ENCODE measurements around the gene ICOSLG.
"Not testable (repeated sequence)": the region's sequence is repeated elsewhere in the genome, so short reads cannot be mapped to it uniquely, and the experiment has no call there.

Gene ICOSLG, protein sequence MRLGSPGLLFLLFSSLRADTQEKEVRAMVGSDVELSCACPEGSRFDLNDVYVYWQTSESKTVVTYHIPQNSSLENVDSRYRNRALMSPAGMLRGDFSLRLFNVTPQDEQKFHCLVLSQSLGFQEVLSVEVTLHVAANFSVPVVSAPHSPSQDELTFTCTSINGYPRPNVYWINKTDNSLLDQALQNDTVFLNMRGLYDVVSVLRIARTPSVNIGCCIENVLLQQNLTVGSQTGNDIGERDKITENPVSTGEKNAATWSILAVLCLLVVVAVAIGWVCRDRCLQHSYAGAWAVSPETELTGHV

GRCh38 chr21:44240842-44241241, at the start of gene ICOSLG:
ICOSLG (minus strand) TSS chr21:44240943; CDS start chr21:44240817, 126 bp downstream.
- DNase-seq, result not testable (repeated sequence)

GRCh38 chr21:44289381-44290010, 48.8 kb upstream of the ICOSLG start:
- no peak for DNase-seq

DNA sequence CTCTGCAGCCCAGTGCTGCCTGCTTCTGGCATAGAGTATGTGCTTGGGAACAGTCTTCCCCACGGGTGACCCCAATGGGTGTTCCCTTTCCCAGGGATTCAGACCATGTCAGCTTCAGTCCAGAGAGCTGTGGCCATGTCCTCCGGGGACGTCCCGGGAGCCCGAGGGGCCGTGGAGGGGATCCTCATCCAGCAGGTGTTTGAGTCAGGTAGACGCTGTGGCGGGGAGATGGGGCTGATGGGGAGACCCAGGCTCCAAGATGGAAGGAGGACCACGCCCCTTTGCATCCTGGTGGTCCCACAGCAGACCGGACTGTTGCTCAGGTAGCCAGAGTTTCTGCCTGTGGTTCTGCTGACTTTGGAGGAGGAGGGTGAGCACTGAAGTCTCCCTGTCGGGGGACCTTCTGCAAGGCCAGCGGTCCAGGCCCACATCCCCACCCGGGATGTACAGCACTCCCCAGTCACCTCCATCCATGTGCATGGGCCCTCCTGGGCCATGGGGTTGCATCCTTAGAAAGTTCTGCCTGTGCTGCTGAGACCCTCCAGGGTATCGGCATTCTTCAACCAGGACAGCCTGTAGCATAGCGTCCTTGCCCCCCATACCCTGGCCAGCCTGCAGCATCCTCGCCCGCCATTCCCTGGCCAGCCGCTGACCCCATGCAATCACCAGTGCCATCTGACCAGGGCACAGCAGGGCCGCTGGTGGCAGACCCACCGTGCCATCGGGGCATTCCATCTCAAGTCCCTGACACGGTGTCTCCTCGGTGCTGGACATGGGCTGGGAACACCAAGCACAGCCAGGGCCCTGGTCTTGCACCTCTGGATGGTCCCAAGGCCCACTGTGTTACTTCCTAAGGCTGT, 47.7 kb upstream of the ICOSLG start:
- no peak for DNase-seq

- DNase-seq, result no peak
Measured at GRCh38 chr21:44286716-44287632, 46.2 kb upstream of the ICOSLG start.

DNA sequence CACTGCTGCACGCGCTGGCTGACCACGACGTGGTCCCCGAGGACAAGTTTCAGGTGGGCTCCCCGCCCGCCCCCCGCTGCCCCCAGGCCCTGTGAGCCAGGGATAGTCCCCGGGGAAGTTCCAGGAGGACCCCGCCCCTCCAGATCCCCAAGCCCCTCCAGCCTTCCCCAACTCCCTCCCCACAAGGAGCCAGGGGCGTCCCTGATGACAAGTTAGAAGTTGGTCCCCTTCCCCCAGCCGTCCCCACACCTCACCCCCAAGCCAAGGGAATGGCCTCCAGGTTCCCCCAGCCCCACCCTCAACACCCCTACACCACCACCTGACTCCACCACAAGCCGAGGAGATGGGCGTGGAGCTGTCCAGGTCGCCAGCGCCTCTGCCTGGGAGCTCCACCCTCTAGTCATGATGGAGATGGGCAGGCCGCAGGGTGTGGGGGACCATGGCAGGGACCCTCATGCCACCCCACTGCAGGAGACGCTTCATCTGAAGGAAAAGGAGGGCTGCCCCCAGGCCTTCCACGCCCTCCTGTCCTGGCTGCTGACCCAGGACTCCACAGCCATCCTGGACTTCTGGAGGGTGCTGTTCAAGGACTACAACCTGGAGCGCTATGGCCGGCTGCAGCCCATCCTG, 45.5 kb upstream of the ICOSLG start:
- DNase-seq, result no peak

DNA sequence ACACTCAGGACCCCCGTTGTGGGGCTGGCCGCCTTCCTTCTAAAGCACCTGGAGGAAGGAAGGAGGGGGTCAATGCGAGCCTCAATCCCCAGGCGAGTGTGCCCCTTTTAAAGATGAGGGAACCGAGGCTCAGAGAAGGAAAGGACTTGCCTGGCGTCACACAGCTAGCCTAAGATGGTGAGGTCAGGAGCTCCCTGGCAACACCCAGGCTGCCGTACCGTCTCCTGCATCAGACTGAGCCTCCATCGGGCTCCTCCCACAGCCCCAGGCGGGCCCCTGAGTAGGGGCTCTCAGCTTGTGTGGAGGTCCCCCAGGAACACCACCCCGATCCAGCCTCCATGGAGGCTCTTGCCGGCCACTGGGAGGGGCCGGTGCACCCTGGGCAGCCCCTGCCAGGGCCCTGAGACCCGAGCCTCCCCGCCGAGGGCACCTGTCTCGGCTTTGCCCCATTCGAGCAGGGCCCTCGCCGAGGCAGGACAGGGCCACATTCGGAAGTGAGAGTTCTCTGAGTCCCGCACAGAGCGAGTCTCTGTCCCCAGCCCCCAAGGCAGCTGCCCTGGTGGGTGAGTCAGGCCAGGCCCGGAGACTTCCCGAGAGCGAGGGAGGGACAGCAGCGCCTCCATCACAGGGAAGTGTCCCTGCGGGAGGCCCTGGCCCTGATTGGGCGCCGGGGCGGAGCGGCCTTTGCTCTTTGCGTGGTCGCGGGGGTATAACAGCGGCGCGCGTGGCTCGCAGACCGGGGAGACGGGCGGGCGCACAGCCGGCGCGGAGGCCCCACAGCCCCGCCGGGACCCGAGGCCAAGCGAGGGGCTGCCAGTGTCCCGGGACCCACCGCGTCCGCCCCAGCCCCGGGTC, 44.6 kb upstream of the ICOSLG start, which contains the start of gene AIRE:
Gene AIRE, plus strand, starts transcription at position 739 of the 855 bp plus-strand sequence. CDS start 131 bp downstream, outside the sequence.
- peak; percentile 37 for DNase-seq

DNA sequence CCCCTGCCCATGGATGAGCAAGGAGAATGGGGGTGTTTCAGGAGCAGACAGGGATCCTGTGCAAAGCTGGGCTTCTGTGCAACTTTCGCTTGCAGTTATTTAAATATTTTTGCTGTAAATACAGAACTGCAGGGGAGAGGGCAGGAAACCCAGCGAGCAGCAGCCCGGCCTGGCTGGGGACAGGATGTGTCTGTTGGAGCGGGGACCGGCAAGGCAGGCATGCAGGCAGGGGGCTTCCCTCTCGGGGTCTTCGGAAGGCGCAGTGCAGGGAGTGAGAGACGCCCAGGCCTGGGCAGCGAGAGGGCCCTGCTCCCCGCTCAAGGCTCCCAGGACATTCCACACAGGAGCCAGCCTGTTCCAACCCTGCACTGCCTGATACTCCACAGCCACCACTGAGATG, 43.2 kb upstream of the ICOSLG start:
- DNase-seq, result no peak

GRCh38 chr21:44283211-44283785, 42.6 kb upstream of the ICOSLG start:
- not testable (repeated sequence) for DNase-seq

DNA sequence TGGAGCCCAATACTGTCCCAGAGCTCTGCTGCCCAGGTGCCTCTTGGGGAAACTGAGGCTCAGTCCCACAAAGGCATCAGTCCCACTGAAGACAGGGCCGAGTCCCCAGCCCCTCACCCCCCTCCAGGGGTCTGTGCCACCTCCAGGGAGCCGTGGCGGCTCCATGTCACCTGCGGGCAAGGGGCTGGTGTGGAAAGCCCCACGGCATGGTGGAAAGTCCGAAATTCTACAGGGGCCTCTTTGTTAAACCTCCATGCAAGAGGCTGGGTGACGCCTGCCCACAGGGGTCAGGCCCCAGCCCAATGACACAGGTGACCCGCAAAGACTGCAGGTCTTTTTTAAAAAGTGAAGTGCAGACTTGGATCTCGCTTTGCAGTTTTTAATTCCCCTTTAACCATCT, 41.6 kb upstream of the ICOSLG start:
- no peak for DNase-seq

GRCh38 chr21:44281801-44282200, 41.1 kb upstream of the ICOSLG start:
- DNase-seq, result no peak

GRCh38 chr21:44279354-44280260, 38.9 kb upstream of the ICOSLG start:
- DNase-seq, result no peak

DNA sequence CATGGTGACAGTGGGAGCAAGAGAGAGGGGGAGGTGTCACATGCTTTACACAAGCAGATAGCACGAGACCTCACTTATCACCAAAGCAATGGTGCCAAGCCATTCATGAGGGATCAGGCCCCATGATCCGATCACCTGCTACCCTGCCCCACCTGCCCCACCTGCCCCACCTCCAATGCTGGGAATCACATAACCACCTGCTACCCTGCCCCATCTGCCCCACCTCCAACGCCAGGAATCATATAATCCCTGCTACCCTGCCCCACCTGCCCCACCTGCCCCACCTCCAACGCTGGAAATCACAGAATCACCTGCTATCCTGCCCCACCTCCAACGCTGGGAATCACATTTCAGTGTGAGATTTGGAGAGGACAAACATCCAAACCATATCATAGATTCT, 34.3 kb upstream of the ICOSLG start:
- no peak for DNase-seq

DNA sequence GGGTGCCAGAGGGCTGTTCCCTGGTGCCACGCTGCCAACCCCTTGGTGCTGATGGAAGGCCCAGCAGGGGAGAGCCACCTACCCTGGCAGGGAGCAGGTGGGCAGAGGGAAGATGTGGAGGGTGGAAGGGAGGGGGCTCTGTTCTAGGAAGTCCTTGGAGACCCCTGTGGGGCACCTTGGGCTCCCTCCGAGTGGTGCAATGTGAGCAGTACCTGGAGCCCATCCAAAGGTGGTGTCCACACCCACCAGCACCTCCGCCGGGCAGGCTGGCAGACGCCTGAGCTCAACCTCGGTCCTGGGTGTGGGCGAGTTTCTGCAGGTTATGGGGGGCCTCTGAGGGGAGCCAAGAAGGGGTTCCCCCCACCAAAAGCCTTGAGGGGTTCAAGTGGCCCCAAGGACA, 32.3 kb upstream of the ICOSLG start:
- DNase-seq, result no peak

DNA sequence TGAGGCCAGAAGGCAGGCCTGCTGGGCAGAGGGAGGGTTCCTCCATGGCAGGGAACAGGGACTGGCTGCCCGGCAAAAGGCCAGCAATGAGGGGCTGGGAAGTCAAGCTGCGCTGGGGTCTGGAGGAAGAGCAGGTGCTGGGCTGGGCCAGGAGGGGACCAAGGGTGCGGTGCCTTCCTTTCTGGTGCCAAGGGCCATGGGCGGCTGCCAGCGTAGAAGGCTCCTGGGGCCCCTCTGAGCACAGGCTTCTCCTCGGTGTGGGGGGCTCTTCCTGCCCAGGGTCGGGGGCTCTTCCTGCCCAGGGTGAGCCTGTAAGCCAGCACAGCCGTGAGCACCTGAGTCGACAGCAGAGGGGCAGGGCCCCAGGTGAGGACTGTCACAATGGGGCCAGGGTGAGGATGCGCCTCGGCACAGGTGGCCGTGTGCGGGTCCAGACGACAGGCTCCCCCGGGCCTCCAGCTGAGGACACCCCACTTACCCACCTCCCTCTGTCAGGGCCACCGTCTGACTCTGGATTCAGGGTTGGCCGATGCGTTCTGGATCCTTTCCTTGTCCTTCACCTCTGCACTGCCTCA, 31.6 kb upstream of the ICOSLG start:
- no peak for DNase-seq

DNA sequence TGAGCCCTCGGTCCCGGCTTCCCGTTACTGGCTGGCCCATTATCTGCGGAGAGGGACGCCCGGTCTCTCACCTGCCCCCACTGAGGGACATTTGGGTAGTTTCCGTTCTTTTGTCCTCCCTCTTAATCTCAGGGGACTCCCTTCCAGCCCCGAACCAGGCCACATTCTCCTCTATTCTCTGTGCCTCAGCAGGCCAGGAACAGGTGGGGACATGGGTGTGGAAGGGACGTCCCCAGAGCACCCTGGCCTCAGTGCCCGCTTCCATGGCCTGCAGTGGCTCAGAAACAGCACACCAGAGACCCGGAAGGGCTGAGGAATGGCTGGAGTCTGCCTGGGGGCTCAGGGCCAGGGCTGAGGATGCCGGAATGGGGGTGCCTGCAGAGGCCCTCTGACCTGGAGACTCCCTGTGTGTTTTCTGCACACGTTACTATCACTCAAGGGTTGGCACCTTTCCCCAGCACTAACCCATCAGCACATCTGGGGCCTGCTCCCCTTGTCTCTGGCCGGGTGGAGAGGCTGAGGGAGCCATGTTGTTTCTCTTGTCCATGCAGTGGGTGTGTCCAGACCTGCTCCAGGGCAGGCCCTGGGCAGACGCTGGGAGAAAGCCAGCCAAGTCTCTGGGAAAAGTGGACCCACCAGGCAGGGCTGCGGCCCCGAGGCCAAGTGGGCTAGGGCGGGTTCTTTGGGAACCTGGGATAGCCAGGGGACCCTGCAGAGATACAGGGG, 31.0 kb upstream of the ICOSLG start:
- no peak for DNase-seq

DNA sequence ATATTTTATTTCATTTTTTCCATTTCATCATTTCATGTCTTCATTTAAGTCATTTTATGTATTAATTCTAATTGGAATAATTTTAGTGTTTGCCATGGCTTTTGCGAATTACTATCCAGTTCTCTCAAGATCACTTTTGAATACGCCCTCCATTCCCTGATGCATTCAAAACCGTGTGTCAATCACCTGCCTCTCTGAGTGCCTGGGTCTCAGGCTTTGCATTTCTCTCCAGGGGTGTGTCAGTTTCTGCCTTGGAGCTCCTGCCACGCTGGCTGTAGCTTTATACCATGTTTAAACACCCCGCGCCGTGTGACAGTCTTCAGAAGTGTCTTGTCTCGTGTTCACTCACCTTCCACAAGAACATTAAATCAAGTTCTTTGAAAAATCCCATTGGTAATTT, 28.3 kb upstream of the ICOSLG start:
- DNase-seq, result no peak

DNA sequence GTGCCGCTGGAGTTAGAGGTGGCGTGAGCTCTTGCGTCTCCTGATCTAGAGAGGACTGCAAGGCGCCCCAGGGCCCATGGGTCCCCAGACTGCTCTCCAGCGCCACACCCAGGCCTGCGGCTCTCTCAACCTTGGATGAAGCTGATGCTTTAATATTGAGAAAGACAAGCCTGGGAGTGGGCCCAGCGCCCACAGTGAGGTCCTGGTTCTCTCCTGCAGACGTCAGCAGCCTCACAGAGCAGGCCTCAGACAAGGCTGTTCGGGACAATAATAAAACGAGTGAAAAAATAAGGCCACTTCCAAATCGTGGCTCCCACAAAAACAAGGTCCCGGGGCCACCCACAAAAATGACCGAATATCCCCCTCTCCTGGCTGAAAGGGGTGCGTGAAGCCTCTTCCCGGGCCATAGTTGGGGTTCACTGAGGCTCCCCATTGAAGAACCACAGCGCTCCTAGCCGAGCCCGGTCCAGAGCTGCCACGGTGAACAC, 27.0 kb upstream of the ICOSLG start:
- DNase-seq, result no peak

DNA sequence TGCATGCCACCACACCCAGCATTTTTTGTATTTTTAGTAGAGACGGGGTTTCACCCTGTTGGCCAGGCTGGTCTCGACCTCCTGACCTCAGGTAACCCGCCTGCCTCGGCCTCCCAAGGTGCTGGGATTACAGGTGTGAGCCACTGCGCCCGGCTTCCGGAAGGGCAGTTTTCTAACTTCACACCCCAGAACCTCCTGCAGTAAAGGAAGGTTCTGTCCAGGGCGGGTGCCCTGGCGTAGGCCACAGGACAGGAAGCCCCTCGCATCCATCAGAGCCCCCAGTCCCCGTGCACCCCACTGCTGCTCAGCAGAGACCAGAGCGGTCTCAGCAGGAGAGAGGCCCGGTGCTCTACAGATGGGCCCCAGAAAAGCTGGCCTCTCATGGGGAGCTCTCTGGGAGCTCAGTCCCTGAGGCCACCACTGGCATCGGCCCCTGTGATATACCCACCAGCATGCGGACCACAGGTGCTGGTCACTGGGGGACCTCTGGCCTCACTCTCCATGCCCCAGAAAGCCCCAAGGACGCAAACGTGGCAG, 25.1 kb upstream of the ICOSLG start:
- DNase-seq, result no peak

Data from fibroblast of upper back skin (primary cell).